Neural crest cell (in vitro differentiated cells): Measurements from ENCODE around the gene ADRA2A. TPM values are rescaled to one million over a fixed set of nuclear protein-coding genes. Genes with fewer than 3 reads are reported as not detected.

ENCODE experiments used
- DNase-seq: peaks from one replicate; pipeline ENCODE4 v3.0.0; 2021; ENCODE audit warnings: low read depth, mixed read lengths, low spot score
- H3K27ac Mint-ChIP-seq: one replicate; pipeline ENCODE4 v1.8.0; 2021; ENCODE audit warnings: mild to moderate bottlenecking, mixed read lengths; ENCODE audit not compliant: unreplicated experiment
- H3K27me3 Mint-ChIP-seq: 2 replicates; pipeline ENCODE4 v1.8.0; 2021; ENCODE audit warnings: low read depth, mild to moderate bottlenecking, mixed read lengths
- H3K36me3 Mint-ChIP-seq: 2 replicates; pipeline ENCODE4 v1.8.0; 2021; ENCODE audit warnings: low read depth, mild to moderate bottlenecking, mixed read lengths
- H3K4me1 Mint-ChIP-seq: 2 replicates; pipeline ENCODE4 v1.8.0; 2021; ENCODE audit warnings: mixed read lengths
- H3K4me3 Mint-ChIP-seq: one replicate; pipeline ENCODE4 v1.8.0; 2021; ENCODE audit warnings: mild to moderate bottlenecking, mixed read lengths
- H3K9me3 Mint-ChIP-seq: 2 replicates; pipeline ENCODE4 v1.8.0; 2021; ENCODE audit warnings: mixed read lengths
- total RNA-seq: library from RNA; stranded (reverse); gene quantifications from 2 replicates; pipeline ENCODE4 v1.2.1, GENCODE V29; 2021
- TF ChIP-seq, protein P1 (sequence below): fragments of 200-600 bp; sonication (generic); conservative IDR thresholded peaks from 2 replicates; pipeline ENCODE4 v1.5.0; 2021; ENCODE audit warnings: antibody characterized with exemption, mild to moderate bottlenecking

Gene ADRA2A
- total RNA-seq, 1 donor from 2014 or later, result 0.14 TPM

DNA sequence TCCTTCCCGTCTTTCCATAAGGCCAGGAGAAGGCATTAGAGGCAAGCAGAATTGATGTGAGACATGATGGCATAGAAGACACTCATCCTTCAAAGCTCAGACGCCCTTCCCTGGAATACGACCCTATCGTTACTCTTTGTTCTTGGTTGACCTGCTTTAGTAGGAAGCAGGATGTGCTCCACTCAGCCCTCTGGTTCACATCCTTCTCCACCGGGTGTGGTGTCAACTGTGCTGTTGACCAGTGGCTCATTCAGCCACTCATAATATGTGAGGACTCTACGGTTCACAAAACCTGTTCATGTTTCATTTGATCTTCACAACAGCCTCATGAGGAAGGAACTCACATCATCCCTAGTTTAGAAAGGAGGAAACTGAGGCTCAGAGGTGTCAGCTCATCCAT lies 47.1 kb downstream of the ADRA2A start:
- DNase-seq, result no peak
- peaks cover 22% of the 10 kb centered on the region for H3K27me3 Mint-ChIP-seq
- TF ChIP-seq, protein P1, sequence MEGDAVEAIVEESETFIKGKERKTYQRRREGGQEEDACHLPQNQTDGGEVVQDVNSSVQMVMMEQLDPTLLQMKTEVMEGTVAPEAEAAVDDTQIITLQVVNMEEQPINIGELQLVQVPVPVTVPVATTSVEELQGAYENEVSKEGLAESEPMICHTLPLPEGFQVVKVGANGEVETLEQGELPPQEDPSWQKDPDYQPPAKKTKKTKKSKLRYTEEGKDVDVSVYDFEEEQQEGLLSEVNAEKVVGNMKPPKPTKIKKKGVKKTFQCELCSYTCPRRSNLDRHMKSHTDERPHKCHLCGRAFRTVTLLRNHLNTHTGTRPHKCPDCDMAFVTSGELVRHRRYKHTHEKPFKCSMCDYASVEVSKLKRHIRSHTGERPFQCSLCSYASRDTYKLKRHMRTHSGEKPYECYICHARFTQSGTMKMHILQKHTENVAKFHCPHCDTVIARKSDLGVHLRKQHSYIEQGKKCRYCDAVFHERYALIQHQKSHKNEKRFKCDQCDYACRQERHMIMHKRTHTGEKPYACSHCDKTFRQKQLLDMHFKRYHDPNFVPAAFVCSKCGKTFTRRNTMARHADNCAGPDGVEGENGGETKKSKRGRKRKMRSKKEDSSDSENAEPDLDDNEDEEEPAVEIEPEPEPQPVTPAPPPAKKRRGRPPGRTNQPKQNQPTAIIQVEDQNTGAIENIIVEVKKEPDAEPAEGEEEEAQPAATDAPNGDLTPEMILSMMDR, result no peak
- no peaks in the 10 kb centered on the region for H3K4me1 Mint-ChIP-seq
- peaks cover 4% of the 10 kb centered on the region for H3K9me3 Mint-ChIP-seq
- H3K4me3 Mint-ChIP-seq, result no peak overlapping the region
- H3K27ac Mint-ChIP-seq, result no peak overlapping the region
- H3K36me3 Mint-ChIP-seq, result no peaks in the 10 kb centered on the region

DNA sequence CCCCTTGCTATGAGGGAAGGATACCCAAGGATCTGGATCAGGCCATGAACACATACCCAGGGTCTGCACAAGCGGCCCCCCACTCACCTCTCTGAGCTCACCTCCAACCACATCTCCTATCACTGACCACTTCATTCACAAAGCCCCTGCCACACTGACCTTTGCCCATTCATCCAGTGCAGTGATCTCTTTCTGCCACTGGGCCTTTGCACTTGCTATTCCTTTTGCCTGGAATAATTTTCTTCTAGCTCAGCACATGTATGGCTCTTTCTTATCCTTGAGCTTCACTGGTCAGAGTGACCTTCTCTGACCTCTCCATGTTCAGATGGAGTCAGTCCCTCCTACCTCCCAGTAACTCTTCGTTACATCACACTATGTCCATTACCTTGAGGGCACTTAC lies 48.3 kb downstream of the ADRA2A start:
- no peak for DNase-seq
- no peak overlapping the region for H3K27ac Mint-ChIP-seq
- TF ChIP-seq, protein P1, result no peak

DNA sequence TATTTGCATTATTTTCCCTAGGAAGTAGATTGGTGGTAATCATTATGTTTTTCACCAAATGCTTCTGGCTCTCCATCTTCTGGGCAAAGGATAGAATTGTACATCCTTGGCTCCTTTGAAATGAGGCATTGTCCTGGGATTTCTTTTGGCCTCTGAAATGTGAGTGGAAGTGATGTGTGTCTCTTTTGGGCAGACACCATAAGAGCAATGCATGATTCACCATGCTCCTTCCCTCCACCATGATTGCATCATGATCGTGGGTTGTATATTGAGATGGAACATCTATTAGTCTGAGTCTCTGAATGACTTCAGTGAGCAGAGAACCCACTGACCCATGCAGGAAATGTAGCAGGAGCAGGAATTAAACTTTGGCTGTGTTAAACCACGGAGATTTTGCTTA lies 49.2 kb downstream of the ADRA2A start:
- H3K4me1 Mint-ChIP-seq, result no peaks in the 10 kb centered on the region
- H3K9me3 Mint-ChIP-seq, result peaks cover 4% of the 10 kb centered on the region
- H3K36me3 Mint-ChIP-seq, result no peaks in the 10 kb centered on the region
- peaks cover 14% of the 10 kb centered on the region for H3K27me3 Mint-ChIP-seq
- DNase-seq, result no peak
- TF ChIP-seq, protein P1, result no peak
- no peak overlapping the region for H3K4me3 Mint-ChIP-seq
- no peak overlapping the region for H3K27ac Mint-ChIP-seq

More for the DNA sequence above, 48.3 kb downstream of the ADRA2A start:
- Mint-ChIP-seq H3K4me1 (no peaks in the 10 kb centered on the region), H3K27me3 (peaks cover 20% of the 10 kb centered on the region), H3K36me3 (no peaks in the 10 kb centered on the region), H3K9me3 (peaks cover 4% of the 10 kb centered on the region), H3K4me3 (no peak overlapping the region)

DNA sequence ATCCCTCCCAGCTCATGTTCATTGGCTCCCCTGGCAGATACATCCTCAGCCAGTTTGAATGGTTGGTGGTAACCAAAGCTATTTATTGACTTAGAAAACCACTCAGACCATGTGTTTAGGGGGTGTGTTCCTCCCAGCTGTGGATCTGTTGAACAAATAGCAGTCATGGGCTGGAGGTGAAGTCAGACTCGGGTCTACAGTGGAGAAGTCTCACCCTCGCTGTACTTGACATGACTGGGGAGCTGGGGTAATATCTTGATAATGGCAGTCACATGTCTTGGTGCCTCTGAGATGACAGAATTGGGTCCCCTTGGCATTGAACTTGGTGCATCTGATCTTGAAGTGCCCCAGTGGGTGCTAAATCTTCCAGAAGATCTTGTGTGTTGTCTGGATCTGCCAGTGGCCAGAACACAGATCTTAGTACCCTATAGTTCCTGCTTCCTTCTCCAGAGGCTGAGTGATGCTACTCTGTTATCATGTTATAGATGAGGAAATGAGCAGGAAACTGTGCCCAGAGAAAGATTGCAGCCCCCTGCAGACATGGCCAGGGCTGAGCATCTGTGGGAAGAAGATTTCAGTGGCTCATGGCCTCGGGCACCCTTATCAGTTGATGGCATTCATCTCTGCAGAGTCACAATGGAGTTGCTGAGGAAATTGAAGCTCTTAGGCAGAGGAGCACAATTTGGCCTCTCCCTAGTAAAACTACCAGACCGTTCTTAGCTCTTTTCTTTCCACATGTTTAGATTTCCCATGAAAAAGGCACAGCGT lies 50.4 kb downstream of the ADRA2A start:
- no peaks in the 10 kb centered on the region for H3K36me3 Mint-ChIP-seq
- H3K4me1 Mint-ChIP-seq, result no peaks in the 10 kb centered on the region
- TF ChIP-seq, protein P1, result no peak
- DNase-seq, result no peak
- no peak overlapping the region for H3K27ac Mint-ChIP-seq
- H3K9me3 Mint-ChIP-seq, result peaks cover 4% of the 10 kb centered on the region
- H3K27me3 Mint-ChIP-seq, result peaks cover 10% of the 10 kb centered on the region
- no peak overlapping the region for H3K4me3 Mint-ChIP-seq

DNA sequence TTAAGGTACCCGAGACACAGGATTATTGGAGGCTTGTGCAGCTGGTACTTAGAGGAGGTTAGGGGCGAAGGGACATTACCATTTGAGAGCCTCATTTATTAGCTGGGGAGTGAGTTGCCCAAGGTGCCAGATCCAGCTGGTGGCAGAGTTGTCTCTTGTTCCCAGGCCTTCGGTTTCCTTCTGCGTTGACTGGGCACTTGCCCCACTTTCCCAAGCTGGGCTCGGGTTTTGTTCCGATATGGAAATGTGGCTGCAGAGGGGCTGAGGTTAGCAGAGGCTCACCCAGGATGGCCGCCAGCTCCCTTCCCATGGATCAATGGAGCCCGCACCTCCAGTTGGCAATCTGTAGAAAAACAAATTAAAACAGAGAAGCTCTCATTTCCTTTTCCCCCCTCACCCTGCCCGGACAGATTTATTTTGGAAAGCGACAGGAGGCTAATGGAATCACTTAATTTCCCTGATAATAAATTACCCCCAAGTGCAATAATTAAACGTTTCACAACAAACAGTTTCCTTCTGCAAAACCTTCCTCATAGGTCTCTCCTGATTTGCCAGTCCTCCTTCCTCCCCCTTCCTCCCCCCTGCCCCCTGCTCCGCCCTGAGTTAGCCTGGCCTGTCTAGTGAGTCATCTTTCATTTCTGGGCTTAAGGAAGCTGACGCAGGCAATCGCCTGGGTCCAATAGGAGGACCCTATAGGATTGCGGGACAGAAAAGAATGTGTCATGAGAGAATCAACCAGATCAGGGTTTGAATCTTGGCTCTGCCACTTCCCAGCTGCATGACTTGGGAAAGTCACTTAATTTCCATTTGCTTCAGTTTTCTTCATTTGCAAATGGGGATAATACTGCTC lies 51.7 kb downstream of the ADRA2A start:
- no peak for DNase-seq
- no peak overlapping the region for H3K27ac Mint-ChIP-seq
- H3K4me3 Mint-ChIP-seq, result no peak overlapping the region
- H3K27me3 Mint-ChIP-seq, result peaks cover 11% of the 10 kb centered on the region
- H3K36me3 Mint-ChIP-seq, result no peaks in the 10 kb centered on the region
- no peaks in the 10 kb centered on the region for H3K4me1 Mint-ChIP-seq
- TF ChIP-seq, protein P1, result no peak
- H3K9me3 Mint-ChIP-seq, result peaks cover 8% of the 10 kb centered on the region
